Left lung (tissue), 10 donors: ENCODE measurements around the gene ZNF516. TPM values are rescaled to one million over a fixed set of nuclear protein-coding genes. Genes with fewer than 3 reads are reported as not detected.

Experiments
- ATAC-seq: fragments of 200-7000 bp; cut with Tn5 transposase; one replicate; pipeline ENCODE4 v1.9.1; 2020; ENCODE audit warnings: moderate library complexity
- DNase-seq, 4 donors: peaks; one replicate each; pipeline ENCODE4 v3.0.0-alpha.2; 2013 to 2020
- H3K27ac ChIP-seq, 2 donors: fragments of 200-600 bp; sonication (generic) in 1 of 2; one replicate each; pipeline versions ENCODE4 v1.5.0 to v1.8.0; 2020 to 2021
- H3K27me3 ChIP-seq, 2 donors: fragments of 200-600 bp; sonication (generic) in 1 of 2; one replicate each; pipeline versions ENCODE4 v1.5.0 to v1.8.0; 2020 to 2021
- H3K36me3 ChIP-seq, 2 donors: fragments of 200-600 bp; sonication (generic) in 1 of 2; one replicate each; pipeline versions ENCODE4 v1.5.0 to v1.8.0; 2020 to 2021
- H3K4me1 ChIP-seq, 2 donors: fragments of 200-600 bp; one replicate each; pipeline ENCODE4 v1.8.0; 2021
- H3K4me3 ChIP-seq, 2 donors: fragments of 200-600 bp; sonication (generic) in 1 of 2; one replicate each; pipeline versions ENCODE4 v1.5.0 to v1.8.0; 2020 to 2021; ENCODE audit warnings: mild to moderate bottlenecking in 1 of 2
- H3K9me3 ChIP-seq, 2 donors: fragments of 200-600 bp; sonication (generic) in 1 of 2; one replicate each; pipeline versions ENCODE4 v1.5.0 to v1.8.0; 2020 to 2021
- CTCF ChIP-seq, 2 donors: fragments of 200-600 bp; sonication (generic) in 1 of 2; IDR thresholded peaks; one replicate each; pipeline versions ENCODE4 v1.5.0 to v1.8.0; 2021; ENCODE audit warnings: antibody characterized with exemption in 2 of 2
- intact Hi-C, 2 donors: fragments of 100-400 bp; cut with DNase I; formaldehyde crosslinking; loops; one replicate each; pipeline versions ENCODE4 v1.11.2 to v1.14.2; 2022
- polyA plus RNA-seq, 6 donors: library from polyadenylated mRNA; unstranded; fragments of 120-200 nt; gene quantifications; one replicate each; pipeline ENCODE4 v1.2.1, GENCODE V29; 2013; ENCODE audit not compliant: insufficient read length in 6 of 6
- total RNA-seq, 2 donors: library from RNA; stranded (reverse); fragmentation: NEBNext Ultra II Directional; extraction: Animal tissue kit (Norgen Biotek cat#: 25700); gene quantifications; one replicate each; pipeline ENCODE4 v1.2.1, GENCODE V29; 2021
- donor health status: DM: no; HTN: yes; CAD: no.
- donor health status: DM: no; HTN: no; CAD: no.

The ZNF516 gene
- total and polyA plus RNA-seq, 8 donors = 33.9 to 51.2 (median 46.8) TPM

DNA sequence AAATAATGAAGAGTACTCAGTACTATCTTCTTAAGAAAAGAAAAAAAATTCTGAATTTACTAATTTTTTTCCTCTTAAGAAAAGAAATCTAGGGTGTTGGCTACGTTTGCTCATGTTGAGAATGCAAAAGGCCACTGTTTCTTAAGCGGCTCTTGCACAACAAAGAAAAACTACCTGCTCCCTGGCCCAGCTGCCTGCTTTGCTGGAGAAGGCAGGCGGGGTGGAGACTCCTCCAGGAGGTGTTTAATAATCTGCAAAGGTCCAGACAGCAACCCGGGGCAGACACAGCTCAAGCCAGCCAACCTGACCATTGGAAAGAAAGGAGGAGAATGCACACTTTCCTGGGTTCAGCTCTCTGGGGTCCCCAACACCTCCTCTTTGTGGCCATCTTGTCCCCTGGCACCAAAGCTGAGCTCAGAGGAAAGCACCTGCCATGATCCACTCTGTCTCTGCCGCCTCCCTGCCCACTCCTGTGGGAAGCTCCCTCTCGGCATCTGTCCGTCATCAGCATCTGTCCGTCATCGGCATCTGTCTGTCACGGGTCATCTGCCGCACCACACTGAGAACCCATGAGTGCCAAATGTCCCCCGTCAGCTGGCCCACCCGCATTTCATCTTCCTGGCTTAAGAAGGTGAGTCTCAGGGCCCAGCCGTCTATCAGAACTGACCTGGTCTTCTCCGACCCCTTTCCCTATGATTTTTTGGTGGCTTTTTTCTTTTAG, 11.9 kb downstream of the ZNF516 start:
- no peak overlapping the region for H3K4me3 ChIP-seq
- H3K27ac ChIP-seq = no peak overlapping the region
- H3K9me3 ChIP-seq = no peaks in the 10 kb centered on the region
- ATAC-seq (peak; percentile 88), DNase-seq (peak in 1 of 4 donors; percentile 67)
- no peaks in the 10 kb centered on the region for H3K36me3 ChIP-seq
- no peak for TF ChIP-seq CTCF (IDR thresholded peaks at IDR 0.05)
- H3K27me3 ChIP-seq = no peaks in the 10 kb centered on the region
- H3K4me1 ChIP-seq = peaks cover 5 to 76% of the 10 kb centered on the region in 2 donors
- intact Hi-C loops = no loop called here

GRCh38 chr18:76482267-76482666, 12.8 kb downstream of the ZNF516 start:
- ATAC-seq (peak; percentile 49), DNase-seq (no peak)
- no peak overlapping the region for H3K27ac ChIP-seq
- intact Hi-C loops = no loop called here
- H3K4me1 ChIP-seq = peaks cover 10 to 76% of the 10 kb centered on the region in 2 donors
- H3K36me3 ChIP-seq = no peaks in the 10 kb centered on the region
- no peak overlapping the region for H3K4me3 ChIP-seq
- no peak for TF ChIP-seq CTCF (IDR thresholded peaks at IDR 0.05)
- no peaks in the 10 kb centered on the region for H3K27me3 ChIP-seq
- H3K9me3 ChIP-seq = no peaks in the 10 kb centered on the region

- Histone ChIP-seq H3K27ac (no peak overlapping the region), H3K27me3 (no peaks in the 10 kb centered on the region), H3K4me1 (peaks cover 7 to 76% of the 10 kb centered on the region in 2 donors), H3K4me3 (no peak overlapping the region), H3K36me3 (no peaks in the 10 kb centered on the region), H3K9me3 (no peaks in the 10 kb centered on the region)
- ATAC-seq (no peak), DNase-seq (no peak)
- no peak for TF ChIP-seq CTCF (IDR thresholded peaks at IDR 0.05)
- intact Hi-C loops = no loop called here
Measured at GRCh38 chr18:76480913-76481312, 14.1 kb downstream of the ZNF516 start.

- Histone ChIP-seq H3K27me3 (no peaks in the 10 kb centered on the region), H3K4me1 (peaks cover 7 to 82% of the 10 kb centered on the region in 2 donors), H3K36me3 (no peaks in the 10 kb centered on the region), H3K27ac (peak overlapping the region in 1 of 2 donors; percentile 35), H3K4me3 (no peak overlapping the region), H3K9me3 (no peaks in the 10 kb centered on the region)
- no peak for TF ChIP-seq CTCF (IDR thresholded peaks at IDR 0.05)
- ATAC-seq (no peak), DNase-seq (peak in 1 of 4 donors; percentile 84)
- intact Hi-C loops = no loop called here
Measured at GRCh38 chr18:76479351-76480238, 15.4 kb downstream of the ZNF516 start.
